CD1c-positive myeloid dendritic cell (primary cell): ENCODE results near the gene NDUFB8.

Experiments
- DNase-seq: peaks from one replicate; pipeline ENCODE4 v3.0.0-alpha.2; 2016; ENCODE audit errors: extremely low spot score

Gene NDUFB8

DNA sequence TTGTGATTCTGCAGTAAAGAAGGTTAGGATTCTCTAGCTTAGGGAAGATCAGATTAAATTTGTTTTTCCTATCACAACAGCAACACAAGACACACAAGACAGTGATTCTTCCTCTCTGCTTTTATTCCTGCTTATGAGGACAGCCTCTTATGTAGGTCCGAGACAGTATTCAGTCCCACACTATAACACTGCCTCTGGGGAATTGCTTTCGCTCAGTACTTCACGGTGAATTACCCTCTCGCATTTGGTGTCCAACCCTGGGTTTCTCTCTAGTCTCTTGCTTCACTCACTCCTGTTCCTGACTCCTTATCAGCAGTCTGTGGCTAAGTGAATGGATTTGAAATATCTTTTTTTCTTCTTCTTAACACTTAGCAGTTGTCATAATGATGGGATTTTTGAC, 7.8 kb upstream of the NDUFB8 start:
- no peak for DNase-seq

DNA sequence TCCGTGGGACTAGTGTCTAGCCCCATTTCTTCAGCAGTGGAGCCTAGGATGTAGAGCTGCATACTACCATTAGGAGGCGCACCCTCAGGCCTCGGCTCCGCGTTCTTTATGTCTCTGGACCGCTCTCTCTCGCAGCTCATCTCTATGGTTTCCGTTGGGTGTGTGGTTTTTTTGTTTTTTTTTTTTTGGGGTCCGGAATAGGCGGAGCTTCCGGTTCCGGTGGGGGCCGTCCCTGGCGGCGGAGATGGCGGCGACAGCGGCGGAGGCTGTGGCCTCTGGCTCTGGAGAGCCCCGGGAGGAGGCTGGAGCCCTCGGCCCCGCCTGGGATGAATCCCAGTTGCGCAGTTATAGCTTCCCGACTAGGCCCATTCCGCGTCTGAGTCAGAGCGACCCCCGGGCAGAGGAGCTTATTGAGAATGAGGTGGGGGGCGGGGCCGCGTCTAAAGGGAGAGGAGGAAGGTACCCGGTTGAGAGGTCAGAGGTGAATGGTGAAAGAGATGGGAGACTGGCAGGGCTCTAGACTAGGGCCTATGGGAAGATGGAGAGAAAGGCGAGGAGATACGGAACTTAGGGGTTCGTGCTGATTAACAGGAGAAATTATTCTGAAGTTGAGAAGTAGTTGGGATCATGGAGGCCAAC, 6.2 kb upstream of the NDUFB8 start, which contains the start of gene HIF1AN:
TSS of gene HIF1AN (plus strand) at position 229 of the 639 bp plus-strand sequence. CDS start at position 245, 16 bp downstream.
- peak; percentile 97 for DNase-seq

DNA sequence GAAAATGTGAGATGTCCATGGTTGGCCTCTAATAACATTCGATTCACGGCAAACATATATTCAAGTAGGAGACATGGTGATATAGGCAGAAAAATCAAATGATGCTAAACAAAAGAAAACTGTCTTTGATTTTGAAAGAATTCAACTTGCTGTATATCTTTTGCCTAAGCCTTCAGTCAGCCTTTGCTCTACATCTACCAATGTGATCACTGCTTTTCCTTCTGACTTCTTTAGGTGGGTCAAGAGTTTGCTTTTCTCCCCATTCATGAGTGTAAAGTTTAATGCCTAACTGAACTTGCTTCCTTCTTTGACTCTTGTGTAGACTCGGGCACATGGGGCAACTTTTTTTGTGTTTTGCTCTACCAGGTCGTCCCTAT, 5.7 kb upstream of the NDUFB8 start:
- no peak for DNase-seq

DNA sequence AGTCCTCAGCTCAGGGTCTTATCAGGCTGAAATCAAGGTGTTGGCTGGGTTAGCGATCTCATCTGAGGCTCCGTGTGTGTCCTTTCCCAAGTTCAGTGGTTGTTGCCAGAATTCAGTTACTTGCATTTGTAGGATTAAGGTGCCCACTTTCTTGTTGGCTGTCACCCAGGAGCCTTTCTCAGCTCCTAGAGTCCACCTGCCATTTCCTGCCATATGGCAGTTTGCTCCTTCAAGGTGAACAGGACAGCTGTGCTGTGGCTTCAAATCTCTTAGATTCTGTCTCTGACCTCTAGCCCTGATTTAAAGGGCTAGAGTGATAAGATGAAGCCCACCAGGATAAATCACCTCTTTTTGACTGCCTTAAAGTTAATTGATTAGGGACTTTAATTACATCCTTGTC, 5.1 kb upstream of the NDUFB8 start:
- no peak for DNase-seq

DNA sequence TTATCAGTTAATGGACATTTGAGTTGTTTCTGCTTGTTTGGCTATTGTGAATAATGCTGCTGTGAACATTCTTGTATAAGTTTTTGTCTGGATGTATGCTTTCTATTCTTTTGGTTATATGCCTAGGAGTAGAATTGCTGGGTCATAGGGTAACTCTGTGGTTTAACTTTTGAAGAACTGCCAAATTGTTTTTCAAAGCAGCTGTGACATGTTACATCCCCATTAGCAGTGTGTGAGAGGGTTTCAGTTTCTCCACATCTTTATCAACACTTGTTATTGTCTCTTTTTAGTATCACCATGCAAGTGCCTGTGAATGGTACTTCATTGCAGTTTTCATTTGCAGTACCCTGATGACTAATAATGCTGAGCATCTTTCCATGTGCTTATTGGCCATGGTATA, 2.1 kb upstream of the NDUFB8 start:
- DNase-seq, result no peak

DNA sequence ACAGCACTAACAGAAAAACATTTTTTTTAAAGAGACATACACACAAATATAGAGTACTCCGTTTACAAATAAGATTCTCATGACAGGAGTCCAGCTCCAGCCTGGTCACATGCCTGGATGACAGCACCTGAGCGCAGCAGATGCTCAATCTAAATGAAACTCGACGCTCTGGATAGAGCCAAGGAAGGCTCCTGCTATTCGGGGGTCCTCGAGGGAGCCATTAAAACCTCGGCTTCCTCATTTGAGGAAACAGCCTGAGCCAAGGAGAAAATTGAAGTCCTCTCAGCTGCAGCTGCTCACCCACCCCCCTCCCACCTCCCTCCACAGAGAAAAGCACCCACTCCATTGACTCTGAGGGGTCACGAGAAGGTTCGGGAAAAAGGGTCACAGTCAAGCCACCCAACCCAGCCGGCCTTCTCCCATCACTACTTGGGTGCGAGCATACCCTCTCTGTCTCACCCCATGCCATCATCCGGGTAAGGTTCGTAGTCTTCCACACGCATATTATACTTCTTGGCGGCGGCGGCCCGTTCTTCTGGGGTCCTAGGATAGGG, 673 bp downstream of the NDUFB8 start:
- DNase-seq, result no peak

DNA sequence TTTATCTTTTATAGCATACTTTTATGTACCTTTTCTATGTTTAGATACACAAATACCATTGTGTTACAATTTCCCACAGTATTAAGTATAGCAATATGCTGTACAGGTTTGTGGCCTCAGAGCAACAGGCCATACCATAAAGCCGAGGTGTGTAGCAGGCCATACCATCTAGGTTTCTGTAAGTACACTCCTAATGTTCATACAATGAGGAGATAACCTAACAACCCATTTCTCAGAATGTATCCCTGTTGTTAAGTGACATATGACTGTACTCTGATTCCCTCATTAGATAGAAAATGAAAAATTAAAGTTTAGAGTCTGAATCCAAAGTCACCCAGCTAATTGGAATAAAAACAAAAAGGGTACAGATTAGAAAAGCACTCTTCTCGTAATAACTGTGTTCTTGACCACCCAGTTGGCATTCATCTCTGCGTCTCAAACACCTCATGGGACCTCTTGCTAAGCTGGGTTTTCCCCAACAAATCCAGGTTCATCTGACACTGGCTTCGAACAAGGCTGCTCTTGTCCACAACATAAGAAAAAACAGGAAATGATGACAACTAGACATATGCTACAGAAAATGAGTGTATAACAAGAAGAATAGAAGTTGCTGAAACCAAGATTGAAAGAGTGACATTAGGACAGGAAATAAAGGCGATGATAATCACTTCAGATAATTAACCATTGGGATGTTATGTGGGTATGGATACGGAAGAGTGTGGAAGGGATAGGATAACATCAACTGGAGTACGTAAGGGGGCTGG, 1.4 kb downstream of the NDUFB8 start:
- no peak for DNase-seq

DNA sequence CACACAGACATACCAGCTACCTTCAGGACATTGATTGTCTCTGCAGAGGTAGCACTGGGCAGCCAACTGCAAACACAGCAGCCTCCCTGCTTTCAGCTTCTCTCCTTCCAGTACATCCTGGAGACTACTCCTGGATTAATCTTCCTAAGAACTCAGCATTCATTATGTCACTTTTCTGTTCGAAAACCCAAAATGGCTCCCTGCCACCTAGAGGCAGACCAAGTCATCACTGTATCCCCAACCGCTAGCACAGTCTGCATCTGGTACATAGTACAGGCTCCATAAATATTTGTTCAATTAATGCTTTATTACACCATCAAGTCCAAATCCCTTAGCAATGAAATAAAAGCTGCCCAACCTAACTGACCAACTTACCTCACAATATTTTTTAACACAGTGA, 5.0 kb downstream of the NDUFB8 start:
- no peak for DNase-seq

DNA sequence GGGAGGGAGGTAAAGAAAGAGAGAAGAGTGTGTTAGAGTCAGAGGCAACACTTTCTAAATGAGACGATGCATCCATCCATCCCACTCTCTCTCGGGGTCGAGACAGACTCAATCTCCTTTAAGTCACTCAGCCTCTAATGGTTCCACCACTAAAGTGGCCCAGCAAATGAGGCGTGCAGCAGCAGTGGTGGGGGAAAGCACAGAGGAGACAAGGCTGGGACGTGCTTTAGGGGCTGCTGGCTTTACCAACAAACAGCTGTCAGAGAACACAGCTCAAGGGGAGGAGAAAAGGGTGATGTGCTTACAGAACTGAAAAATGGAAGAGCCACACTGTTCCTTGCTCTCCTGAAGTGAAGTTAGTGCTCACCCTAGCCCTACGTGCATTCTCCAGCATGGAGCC, 5.5 kb downstream of the NDUFB8 start:
- no peak for DNase-seq

DNA sequence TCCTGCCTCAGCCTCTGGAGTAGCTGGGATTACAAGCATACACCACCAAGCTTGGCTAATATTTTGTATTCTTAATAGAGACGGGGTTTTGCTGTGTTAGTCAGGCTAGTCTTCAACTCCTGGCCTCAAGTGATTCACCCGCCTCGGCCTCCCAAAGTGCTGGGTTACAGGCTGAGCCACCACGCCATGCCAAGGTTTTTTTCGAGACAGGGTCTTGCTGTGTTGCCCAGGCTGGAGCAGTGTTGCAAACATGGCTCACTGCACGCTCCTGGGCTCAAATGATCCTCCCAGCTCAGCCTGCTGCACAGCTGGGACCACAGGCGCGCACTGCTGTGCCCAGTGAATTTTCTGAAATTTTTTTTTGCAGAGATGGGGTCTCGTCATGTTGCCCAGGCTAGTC, 6.7 kb downstream of the NDUFB8 start:
- DNase-seq, result no peak

DNA sequence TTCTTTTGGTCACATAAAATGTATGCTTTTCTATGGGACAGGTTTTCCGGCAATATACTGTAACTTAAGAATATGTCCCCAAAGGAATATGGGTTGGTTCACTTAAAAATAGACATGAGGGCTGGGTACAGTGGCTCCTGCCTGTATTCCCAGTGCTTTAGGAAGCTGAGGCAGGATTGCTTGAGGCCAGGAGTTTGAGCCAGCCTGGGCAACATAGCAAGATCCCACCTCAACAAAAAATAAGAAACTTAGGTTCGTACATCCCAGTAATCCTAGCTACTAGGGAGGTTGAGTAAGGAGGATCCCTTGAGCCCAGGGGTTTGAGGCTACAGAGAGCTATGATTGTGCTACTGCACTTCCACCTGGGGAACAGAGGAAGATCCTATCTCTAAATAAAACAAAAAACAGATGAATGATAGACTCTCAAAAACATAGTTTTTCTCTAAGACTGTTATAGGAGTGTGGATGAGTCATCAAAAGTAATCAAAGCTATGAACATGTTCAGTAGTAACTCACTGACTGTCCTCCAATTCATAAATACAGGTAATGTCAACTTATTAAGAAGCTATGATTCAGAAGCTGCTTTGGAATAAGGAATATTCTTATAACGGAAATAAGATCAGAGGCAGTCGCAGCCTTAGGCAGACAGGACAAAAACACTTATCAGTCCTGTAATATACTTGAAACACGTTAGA, 7.4 kb downstream of the NDUFB8 start:
- DNase-seq, result no peak

DNA sequence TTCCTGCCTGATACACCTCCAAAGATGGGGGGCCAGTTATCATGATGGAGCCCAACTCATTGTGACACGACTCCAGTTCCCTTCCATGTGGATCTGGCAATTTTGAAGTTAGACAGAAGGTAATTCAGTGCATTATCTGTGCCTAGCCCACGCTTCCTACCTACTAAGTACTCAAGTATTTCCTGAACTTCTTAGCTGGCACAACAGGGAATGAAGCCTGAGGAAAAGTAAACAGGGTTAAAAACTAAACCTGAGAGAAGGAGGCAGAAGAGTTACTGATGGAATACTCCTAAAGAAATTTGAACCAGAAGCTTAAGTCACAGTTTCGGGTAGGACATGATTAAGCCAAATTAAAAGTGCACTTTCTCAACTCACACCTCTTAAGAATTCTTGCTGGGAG, 8.9 kb downstream of the NDUFB8 start:
- no peak for DNase-seq

DNA sequence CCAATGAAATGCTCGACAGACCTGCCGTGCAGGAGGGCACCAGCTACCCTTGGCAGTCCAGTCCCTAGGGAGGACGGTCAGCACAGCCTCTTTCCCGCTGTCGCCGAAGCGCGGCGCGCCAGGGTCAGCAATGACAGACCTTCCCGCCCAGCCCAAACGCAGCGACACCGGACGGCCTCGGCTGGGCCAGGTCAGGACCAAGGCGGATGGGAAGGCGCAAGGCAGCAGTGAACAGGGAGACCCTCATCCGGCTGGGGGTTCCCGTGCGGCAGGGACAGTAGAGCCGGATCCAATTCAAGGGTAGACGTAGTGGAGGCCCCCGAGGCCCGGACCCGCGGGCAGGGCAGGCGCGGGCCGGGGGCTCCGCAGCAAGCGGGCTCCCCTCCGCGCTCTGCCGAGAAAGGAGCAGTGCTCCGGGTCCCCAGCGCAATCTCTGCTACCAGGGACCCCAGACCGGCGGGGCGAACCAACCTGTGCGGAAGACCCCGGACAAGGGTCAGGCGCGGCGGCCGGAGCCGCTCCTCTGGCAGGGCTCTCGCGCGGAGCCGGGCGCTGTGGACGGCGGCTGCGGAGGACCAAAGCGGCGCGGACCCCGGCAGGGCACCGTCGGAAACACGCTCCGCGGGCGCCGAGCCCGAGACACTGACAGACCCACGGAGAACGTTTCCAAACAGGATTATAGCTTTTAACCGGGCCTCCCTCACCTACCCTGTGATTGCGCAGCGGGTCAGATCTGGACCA, 10.2 kb downstream of the NDUFB8 start, which contains the start of gene SEC31B:
TSS of gene SEC31B (minus strand) at position 551 of the 741 bp plus-strand sequence. CDS start 2,909 bp downstream, outside the sequence.
- no peak for DNase-seq

DNA sequence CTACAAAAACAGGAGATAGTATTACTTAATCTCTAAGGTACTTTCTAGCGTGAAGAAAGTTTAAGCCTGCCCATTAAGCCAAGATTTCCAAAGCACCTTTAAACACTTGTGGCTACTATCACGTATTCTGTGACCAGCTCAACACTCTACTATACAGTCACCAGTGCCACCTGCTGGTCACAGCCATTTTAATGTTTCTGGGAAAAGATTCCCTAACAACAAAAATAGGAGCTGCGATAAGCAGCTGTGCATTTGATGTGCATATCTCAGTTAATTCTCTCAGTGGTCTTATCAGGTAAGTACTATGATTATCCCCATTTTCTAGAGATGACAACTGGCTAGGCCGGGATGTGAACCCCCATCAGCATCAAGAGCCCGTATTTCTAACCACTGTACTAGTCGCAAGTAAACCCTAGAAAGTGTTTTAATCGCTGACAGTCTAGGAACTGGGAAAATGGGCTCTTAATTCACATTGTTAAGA, 10.9 kb downstream of the NDUFB8 start:
- peak; percentile 73 for DNase-seq

DNA sequence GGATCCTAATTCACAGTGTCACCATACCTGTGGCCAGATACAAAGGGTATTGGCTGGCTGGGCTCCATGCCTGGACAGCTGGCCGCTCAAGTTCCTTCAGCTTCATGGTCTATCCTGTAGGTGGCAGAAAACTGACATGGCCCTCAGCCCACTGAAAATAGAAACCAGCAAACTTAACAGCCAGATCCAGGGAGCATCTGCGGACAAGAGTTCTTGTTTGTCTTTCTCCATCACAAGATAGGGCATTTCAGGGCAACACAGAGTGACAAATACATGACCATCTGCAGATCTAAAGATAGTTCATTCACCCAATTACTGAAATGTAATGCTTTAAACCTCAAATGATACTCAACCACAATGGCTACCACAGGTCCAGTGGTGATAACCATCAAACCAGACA, 12.8 kb downstream of the NDUFB8 start:
- no peak for DNase-seq

DNA sequence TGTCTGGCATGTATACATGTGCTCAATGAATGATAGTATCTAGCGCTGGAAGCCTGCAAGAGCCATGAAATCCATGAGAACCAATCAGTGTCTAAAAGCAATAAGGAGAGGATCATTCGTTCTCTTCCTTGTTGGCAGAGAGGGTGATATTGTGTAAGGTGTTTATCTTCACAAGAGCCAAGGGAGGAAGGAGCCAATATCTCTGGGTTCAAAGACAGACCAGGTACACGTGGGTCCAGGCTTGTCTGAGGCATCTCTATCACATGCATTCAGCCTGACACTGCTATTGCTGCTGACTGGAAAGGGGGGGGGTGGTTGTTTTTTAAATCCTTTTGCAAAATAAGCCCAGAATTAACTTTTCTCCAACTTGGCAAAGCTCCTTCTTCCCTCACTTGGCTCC, 14.1 kb downstream of the NDUFB8 start:
- DNase-seq, result no peak

DNA sequence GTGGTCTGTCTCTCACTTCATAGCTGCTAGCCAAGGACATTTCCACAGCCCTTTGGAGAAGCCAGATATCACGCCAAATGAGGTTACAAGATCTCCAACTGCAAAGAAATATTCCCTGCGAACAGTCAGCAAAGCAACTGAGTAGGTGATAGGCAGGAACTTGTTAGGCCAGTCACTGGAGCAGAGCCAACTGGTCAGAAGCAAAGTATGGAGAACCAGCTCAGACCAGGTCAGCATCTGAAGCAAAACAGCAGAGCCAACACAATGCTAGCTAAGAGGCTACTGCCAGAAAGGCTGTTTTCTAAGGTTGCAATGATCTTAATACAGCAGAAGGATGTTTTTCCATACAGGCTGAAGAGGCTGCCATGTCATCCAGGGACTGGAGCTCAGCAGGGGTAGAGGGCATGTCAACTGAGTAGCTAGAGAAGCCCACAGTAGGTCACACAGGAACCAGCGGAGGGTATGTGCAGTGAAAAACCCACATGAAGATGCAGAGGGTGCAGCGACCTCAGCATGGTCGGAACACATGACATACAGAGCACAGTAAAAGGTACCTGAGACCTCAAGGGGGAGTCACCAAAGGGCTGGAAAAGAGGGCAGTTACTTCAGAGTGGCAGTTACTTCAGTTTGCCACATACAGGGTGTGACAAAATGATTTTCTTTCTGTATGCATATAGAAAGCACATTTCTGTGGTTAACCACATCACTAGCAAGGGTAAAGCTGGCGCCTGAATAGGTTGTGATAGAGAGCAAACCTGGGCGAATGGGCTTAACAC, 18.9 kb downstream of the NDUFB8 start:
- peak; percentile 35 for DNase-seq

DNA sequence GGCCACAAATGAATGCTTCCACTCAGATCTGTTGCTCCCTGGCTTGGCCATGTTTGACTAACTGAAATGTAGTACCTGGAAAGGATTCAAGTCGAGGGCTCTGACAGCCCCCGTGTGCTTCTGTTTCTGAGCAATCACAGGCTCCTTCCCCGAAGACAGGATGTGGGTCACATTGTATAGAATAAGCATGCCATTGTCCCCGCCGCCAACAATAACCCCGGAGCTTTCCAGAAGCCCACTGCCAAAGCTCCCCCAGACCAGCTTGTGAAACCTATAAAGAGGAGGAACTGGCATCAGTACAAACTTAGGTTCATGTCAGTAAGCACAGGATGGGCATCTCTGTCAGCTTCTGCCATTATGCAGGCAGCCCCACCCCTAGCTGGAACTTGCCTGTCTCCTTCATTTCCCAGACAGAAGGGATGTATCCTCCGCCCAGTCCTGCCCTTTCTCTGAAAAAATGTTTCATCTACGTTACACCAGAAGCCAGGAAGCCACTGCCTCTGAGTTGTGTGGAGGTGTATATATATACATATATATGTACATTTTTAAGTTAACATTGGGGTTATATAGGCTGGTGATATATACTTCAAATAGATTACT, 20.3 kb downstream of the NDUFB8 start:
- DNase-seq, result no peak

DNA sequence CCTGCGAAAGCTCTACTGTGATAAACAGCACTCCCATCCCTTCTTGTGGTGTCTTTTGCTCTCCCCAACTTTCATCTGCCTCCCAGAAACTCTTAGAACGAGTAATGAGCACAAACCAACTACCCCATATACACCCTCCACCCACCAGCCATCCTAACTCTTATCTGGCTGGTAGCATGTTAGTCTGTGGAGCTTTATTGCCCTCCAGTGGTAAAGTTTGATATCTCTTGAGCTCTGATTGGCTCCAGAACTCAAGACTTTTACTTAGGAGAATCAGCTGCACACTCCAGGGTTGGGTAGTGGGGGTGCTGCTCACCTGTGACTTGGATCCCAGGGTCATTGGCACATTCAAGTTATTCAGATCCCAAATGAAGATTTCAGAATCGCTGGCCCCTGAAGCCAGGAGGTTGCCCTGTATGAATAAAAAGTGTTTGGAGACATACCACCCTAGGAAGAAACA, 20.9 kb downstream of the NDUFB8 start:
- DNase-seq, result peak; percentile 67

DNA sequence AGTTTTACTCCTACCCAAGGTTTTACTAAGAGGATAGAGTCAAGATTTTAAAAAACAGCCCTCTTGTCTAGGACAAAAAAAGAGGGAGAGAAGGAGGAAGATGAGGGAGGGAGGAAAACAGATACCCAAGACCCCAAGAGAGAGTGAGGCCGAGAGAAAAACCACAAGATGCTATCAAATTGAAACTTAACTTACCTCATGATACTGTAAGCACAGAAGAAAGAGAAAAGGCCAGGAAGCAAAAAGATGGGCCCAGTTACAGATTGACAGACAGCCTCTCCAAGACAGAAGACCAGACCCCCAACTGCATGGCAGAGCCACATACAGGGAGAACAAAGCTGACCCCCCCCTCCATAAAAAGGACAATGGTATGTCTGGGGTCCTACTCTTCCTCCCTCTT, 21.4 kb downstream of the NDUFB8 start:
- DNase-seq, result no peak
